ENCODE data around the gene DLGAP3. TPM values are rescaled to one million over a fixed set of nuclear protein-coding genes. Genes with fewer than 3 reads are reported as not detected.
"Not testable (repeated sequence)": the region's sequence is repeated elsewhere in the genome, so short reads cannot be mapped to it uniquely, and the experiment has no call there.

DLGAP3 gene
- total RNA-seq, 1 experiment from 2014 or later, result not detected

- no peaks in the 10 kb centered on the region for H3K27me3 ChIP-seq (replicated peaks; ENCODE audit: insufficient read depth, low read depth, low read length, poor library complexity)
- intact Hi-C loops (cut with micrococcal nuclease; ENCODE audit: unreplicated experiment), result no loop called here
- no peaks in the 10 kb centered on the region for H3K36me3 ChIP-seq (ENCODE audit: insufficient read depth, low read length, poor library complexity, severe bottlenecking)
- ChIA-PET CTCF (no interaction called here), POLR2A (ENCODE audit: low non-redundant PET) (no interaction called here)
- no peaks in the 10 kb centered on the region for H3K4me1 ChIP-seq (ENCODE audit: insufficient read depth, low read length, poor library complexity, severe bottlenecking)
- H3K9me3 ChIP-seq (ENCODE audit: low read depth, low read length, poor library complexity, severe bottlenecking), result peaks cover 3% of the 10 kb centered on the region
- H3K27ac ChIP-seq (ENCODE audit: low read depth, low read length, poor library complexity, severe bottlenecking), result no peak overlapping the region
- BruUV-seq (replicated peaks), result no TSS peak
- H3K4me3 ChIP-seq (ENCODE audit: low read depth, low read length, poor library complexity, severe bottlenecking), result no peak overlapping the region
- no peak for DNase-seq (ENCODE audit: low spot score)
- no peak for TF ChIP-seq EZH2 (IDR thresholded peaks at IDR 0.05; ENCODE audit: borderline replicate concordance, low read depth, low read length, poor library complexity, severe bottlenecking)
- TF ChIP-seq CTCF (conservative IDR thresholded peaks at IDR 0.05; ENCODE audit: low read depth, low read length), result no peak
Measured at GRCh38 chr1:34965597-34965996, 36.1 kb upstream of the DLGAP3 start.

- ChIA-PET POLR2A (ENCODE audit: low non-redundant PET) (no interaction called here), CTCF (no interaction called here)
- H3K36me3 ChIP-seq (ENCODE audit: insufficient read depth, low read length, poor library complexity, severe bottlenecking), result no peaks in the 10 kb centered on the region
- H3K4me3 ChIP-seq (ENCODE audit: low read depth, low read length, poor library complexity, severe bottlenecking), result no peak overlapping the region
- peaks cover 6% of the 10 kb centered on the region for H3K27me3 ChIP-seq (replicated peaks; ENCODE audit: insufficient read depth, low read depth, low read length, poor library complexity)
- H3K9me3 ChIP-seq (ENCODE audit: low read depth, low read length, poor library complexity, severe bottlenecking), result no peaks in the 10 kb centered on the region
- TF ChIP-seq CTCF (conservative IDR thresholded peaks at IDR 0.05; ENCODE audit: low read depth, low read length) (no peak), EZH2 (IDR thresholded peaks at IDR 0.05; ENCODE audit: borderline replicate concordance, low read depth, low read length, poor library complexity, severe bottlenecking) (no peak)
- intact Hi-C loops (cut with micrococcal nuclease; ENCODE audit: unreplicated experiment), result no loop called here
- no peaks in the 10 kb centered on the region for H3K4me1 ChIP-seq (ENCODE audit: insufficient read depth, low read length, poor library complexity, severe bottlenecking)
- H3K27ac ChIP-seq (ENCODE audit: low read depth, low read length, poor library complexity, severe bottlenecking), result no peak overlapping the region
- DNase-seq (ENCODE audit: low spot score), result no peak
- BruUV-seq (replicated peaks), result no TSS peak
Measured at GRCh38 chr1:34950428-34950827, 21.0 kb upstream of the DLGAP3 start.

GRCh38 chr1:34948739-34949138 lies 19.3 kb upstream of the DLGAP3 start:
- H3K27me3 ChIP-seq (replicated peaks; ENCODE audit: insufficient read depth, low read depth, low read length, poor library complexity); H3K36me3 ChIP-seq (ENCODE audit: insufficient read depth, low read length, poor library complexity, severe bottlenecking); H3K4me1 ChIP-seq (ENCODE audit: insufficient read depth, low read length, poor library complexity, severe bottlenecking); BruUV-seq (replicated peaks); H3K9me3 ChIP-seq (ENCODE audit: low read depth, low read length, poor library complexity, severe bottlenecking); H3K4me3 ChIP-seq (ENCODE audit: low read depth, low read length, poor library complexity, severe bottlenecking); intact Hi-C loops (cut with micrococcal nuclease; ENCODE audit: unreplicated experiment); H3K27ac ChIP-seq (ENCODE audit: low read depth, low read length, poor library complexity, severe bottlenecking); DNase-seq (ENCODE audit: low spot score); CTCF ChIA-PET; POLR2A ChIA-PET (ENCODE audit: low non-redundant PET): not testable (repeated sequence)

- H3K36me3 ChIP-seq (ENCODE audit: insufficient read depth, low read length, poor library complexity, severe bottlenecking); CTCF ChIA-PET; H3K9me3 ChIP-seq (ENCODE audit: low read depth, low read length, poor library complexity, severe bottlenecking); DNase-seq (ENCODE audit: low spot score); H3K4me3 ChIP-seq (ENCODE audit: low read depth, low read length, poor library complexity, severe bottlenecking); POLR2A ChIA-PET (ENCODE audit: low non-redundant PET); H3K4me1 ChIP-seq (ENCODE audit: insufficient read depth, low read length, poor library complexity, severe bottlenecking); intact Hi-C loops (cut with micrococcal nuclease; ENCODE audit: unreplicated experiment); BruUV-seq (replicated peaks); H3K27ac ChIP-seq (ENCODE audit: low read depth, low read length, poor library complexity, severe bottlenecking): not testable (repeated sequence)
- peaks cover 13% of the 10 kb centered on the region for H3K27me3 ChIP-seq (replicated peaks; ENCODE audit: insufficient read depth, low read depth, low read length, poor library complexity)
Measured at GRCh38 chr1:34947641-34948314, 18.3 kb upstream of the DLGAP3 start.
